Osteoblast (primary cell): Measurements from ENCODE around the gene LYG2. TPM values are rescaled to one million over a fixed set of nuclear protein-coding genes. Genes with fewer than 3 reads are reported as not detected.

Experiments used
- DNase-seq: peaks from one replicate; pipeline ENCODE4 v3.0.0; 2011; ENCODE audit warnings: low spot score, mixed read lengths; ENCODE audit not compliant: insufficient read length; ENCODE audit errors: missing footprints
- H2AFZ ChIP-seq: 2 replicates; pipeline ENCODE4 v1.6.0; 2011; ENCODE audit warnings: mild to moderate bottlenecking, low read length
- H3K27ac ChIP-seq: 2 replicates; pipeline ENCODE4 v1.5.1; 2011; ENCODE audit warnings: mild to moderate bottlenecking, low read depth, low read length, moderate library complexity
- H3K27me3 ChIP-seq: 2 replicates; pipeline ENCODE4 v1.6.0; 2012; ENCODE audit warnings: mild to moderate bottlenecking, control low read depth, inconsistent platforms, low read length, moderate library complexity; ENCODE audit not compliant: insufficient read depth
- H3K36me3 ChIP-seq: 2 replicates; pipeline ENCODE4 v1.5.1; 2011; ENCODE audit warnings: mild to moderate bottlenecking, low read length, control low read depth, moderate library complexity; ENCODE audit not compliant: insufficient read depth
- H3K4me1 ChIP-seq: 2 replicates; pipeline ENCODE4 v1.5.1; 2011; ENCODE audit warnings: mild to moderate bottlenecking, low read length, control low read depth, moderate library complexity; ENCODE audit not compliant: insufficient read depth
- H3K4me2 ChIP-seq: 2 replicates; pipeline ENCODE4 v1.6.0; 2011; ENCODE audit warnings: mild to moderate bottlenecking, low read length; ENCODE audit not compliant: insufficient read depth
- H3K4me3 ChIP-seq: fragments of 200-600 bp; sonication (generic); 3 replicates; pipeline ENCODE4 v1.5.1; 2012; ENCODE audit warnings: mild to moderate bottlenecking, low read length, inconsistent platforms; ENCODE audit not compliant: insufficient read depth
- H3K79me2 ChIP-seq: 2 replicates; pipeline ENCODE4 v1.6.0; 2012; ENCODE audit warnings: mild to moderate bottlenecking, low read length, control low read depth, inconsistent platforms; ENCODE audit not compliant: insufficient read depth
- H3K9me3 ChIP-seq: 2 replicates; pipeline ENCODE4 v1.5.1; 2011; ENCODE audit warnings: low read depth, low read length, control low read depth
- H4K20me1 ChIP-seq: 2 replicates; pipeline ENCODE4 v1.6.0; 2012; ENCODE audit warnings: mild to moderate bottlenecking, low read length, control low read depth; ENCODE audit not compliant: insufficient read depth
- CTCF ChIP-seq: IDR thresholded peaks from 2 replicates; pipeline ENCODE4 v1.5.1; 2011; ENCODE audit warnings: mild to moderate bottlenecking, low read depth, low read length, moderate library complexity; ENCODE audit errors: extremely low read depth
- total RNA-seq: library from RNA; depleted of rRNA; stranded (reverse); fragments of >200 nt; gene quantifications from 2 replicates; pipeline ENCODE4 v1.2.3, GENCODE V29; 2012

Gene LYG2
- total RNA-seq, 1 donor = not detected

GRCh38 chr2:99275882-99276281 lies 20.4 kb upstream of the LYG2 start:
- Histone ChIP-seq H3K4me3 (no peak overlapping the region), H2AFZ (no peak overlapping the region), H3K36me3 (no peaks in the 10 kb centered on the region), H4K20me1 (no peaks in the 10 kb centered on the region), H3K4me1 (peaks cover 5% of the 10 kb centered on the region), H3K9me3 (no peaks in the 10 kb centered on the region), H3K27me3 (no peaks in the 10 kb centered on the region), H3K27ac (no peak overlapping the region), H3K4me2 (no peak overlapping the region), H3K79me2 (no peaks in the 10 kb centered on the region)
- TF ChIP-seq CTCF = no peak
- no peak for DNase-seq

DNA sequence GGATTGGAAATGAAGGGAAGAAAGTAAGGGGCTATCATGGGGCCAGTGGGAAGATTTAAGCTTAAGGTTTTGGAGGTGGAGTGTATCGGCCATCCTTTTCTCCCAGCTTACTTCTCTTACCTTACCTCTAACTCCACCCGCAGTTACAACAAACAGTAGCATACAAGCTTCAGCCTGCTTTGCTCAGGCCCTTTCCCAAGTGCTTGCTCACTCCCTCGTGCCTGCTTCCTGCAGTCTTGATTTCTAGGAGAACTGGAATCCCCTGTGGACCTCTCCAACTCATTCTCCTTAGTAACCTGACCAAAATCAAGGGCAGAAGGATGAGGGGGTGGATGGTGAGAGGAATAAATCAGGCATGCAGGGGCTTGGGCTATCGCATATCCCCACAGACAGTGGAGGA lies 5.8 kb upstream of the LYG2 start:
- Histone ChIP-seq H3K27me3 (no peaks in the 10 kb centered on the region), H3K79me2 (no peaks in the 10 kb centered on the region), H3K4me3 (no peak overlapping the region), H4K20me1 (no peaks in the 10 kb centered on the region), H3K4me2 (no peak overlapping the region), H3K9me3 (no peaks in the 10 kb centered on the region), H2AFZ (no peak overlapping the region), H3K4me1 (no peaks in the 10 kb centered on the region), H3K36me3 (no peaks in the 10 kb centered on the region), H3K27ac (no peak overlapping the region)
- no peak for DNase-seq
- no peak for TF ChIP-seq CTCF

GRCh38 chr2:99260184-99260583 lies 4.7 kb upstream of the LYG2 start:
- H3K27me3 ChIP-seq = no peaks in the 10 kb centered on the region
- H3K4me1 ChIP-seq = no peaks in the 10 kb centered on the region
- H3K36me3 ChIP-seq = no peaks in the 10 kb centered on the region
- no peak for TF ChIP-seq CTCF
- no peak overlapping the region for H3K4me3 ChIP-seq
- H3K9me3 ChIP-seq = no peaks in the 10 kb centered on the region
- H3K27ac ChIP-seq = no peak overlapping the region
- no peak for DNase-seq
- H3K79me2 ChIP-seq = no peaks in the 10 kb centered on the region
- H2AFZ ChIP-seq = no peak overlapping the region
- H4K20me1 ChIP-seq = no peaks in the 10 kb centered on the region
- H3K4me2 ChIP-seq = no peak overlapping the region

DNA sequence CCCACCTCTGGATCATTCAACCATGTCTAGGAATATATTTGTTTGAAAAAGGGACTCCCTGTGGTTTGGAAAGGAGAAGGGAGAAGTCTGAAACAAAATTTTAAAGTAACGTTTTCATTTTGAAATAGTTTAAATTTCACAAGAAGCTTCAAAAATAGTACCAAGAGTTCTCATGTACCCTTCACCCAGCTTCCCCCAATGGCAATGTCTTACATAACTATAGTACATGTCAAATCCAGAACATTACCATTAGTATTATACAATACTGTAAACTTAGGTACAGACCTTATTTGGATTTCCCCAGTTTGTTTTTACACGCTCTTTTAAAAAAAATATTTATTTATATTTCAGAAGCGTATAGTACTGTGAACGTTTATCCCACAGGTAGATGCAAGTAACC lies 4.0 kb upstream of the LYG2 start:
- TF ChIP-seq CTCF = no peak

More for the DNA sequence above, 4.0 kb upstream of the LYG2 start:
- Histone ChIP-seq H3K9me3 (no peaks in the 10 kb centered on the region), H2AFZ (no peak overlapping the region), H3K4me1 (no peaks in the 10 kb centered on the region), H3K27me3 (no peaks in the 10 kb centered on the region), H3K79me2 (no peaks in the 10 kb centered on the region), H4K20me1 (no peaks in the 10 kb centered on the region), H3K36me3 (no peaks in the 10 kb centered on the region), H3K4me2 (no peak overlapping the region), H3K4me3 (no peak overlapping the region), H3K27ac (no peak overlapping the region)
- DNase-seq = no peak
